Osteoblast (primary cell): ENCODE measurements around the gene GGA1. TPM values are rescaled to one million over a fixed set of nuclear protein-coding genes. Genes with fewer than 3 reads are reported as not detected.

ENCODE experiments used
- DNase-seq: peaks from one replicate; pipeline ENCODE4 v3.0.0; 2011; ENCODE audit warnings: low spot score, mixed read lengths; ENCODE audit not compliant: insufficient read length; ENCODE audit errors: missing footprints
- H2AFZ ChIP-seq: 2 replicates; pipeline ENCODE4 v1.6.0; 2011; ENCODE audit warnings: mild to moderate bottlenecking, low read length
- H3K27ac ChIP-seq: 2 replicates; pipeline ENCODE4 v1.5.1; 2011; ENCODE audit warnings: mild to moderate bottlenecking, low read depth, low read length, moderate library complexity
- H3K27me3 ChIP-seq: 2 replicates; pipeline ENCODE4 v1.6.0; 2012; ENCODE audit warnings: mild to moderate bottlenecking, control low read depth, inconsistent platforms, low read length, moderate library complexity; ENCODE audit not compliant: insufficient read depth
- H3K36me3 ChIP-seq: 2 replicates; pipeline ENCODE4 v1.5.1; 2011; ENCODE audit warnings: mild to moderate bottlenecking, low read length, control low read depth, moderate library complexity; ENCODE audit not compliant: insufficient read depth
- H3K4me1 ChIP-seq: 2 replicates; pipeline ENCODE4 v1.5.1; 2011; ENCODE audit warnings: mild to moderate bottlenecking, low read length, control low read depth, moderate library complexity; ENCODE audit not compliant: insufficient read depth
- H3K4me2 ChIP-seq: 2 replicates; pipeline ENCODE4 v1.6.0; 2011; ENCODE audit warnings: mild to moderate bottlenecking, low read length; ENCODE audit not compliant: insufficient read depth
- H3K4me3 ChIP-seq: fragments of 200-600 bp; sonication (generic); 3 replicates; pipeline ENCODE4 v1.5.1; 2012; ENCODE audit warnings: mild to moderate bottlenecking, low read length, inconsistent platforms; ENCODE audit not compliant: insufficient read depth
- H3K79me2 ChIP-seq: 2 replicates; pipeline ENCODE4 v1.6.0; 2012; ENCODE audit warnings: mild to moderate bottlenecking, low read length, control low read depth, inconsistent platforms; ENCODE audit not compliant: insufficient read depth
- H3K9me3 ChIP-seq: 2 replicates; pipeline ENCODE4 v1.5.1; 2011; ENCODE audit warnings: low read depth, low read length, control low read depth
- H4K20me1 ChIP-seq: 2 replicates; pipeline ENCODE4 v1.6.0; 2012; ENCODE audit warnings: mild to moderate bottlenecking, low read length, control low read depth; ENCODE audit not compliant: insufficient read depth
- total RNA-seq: library from RNA; depleted of rRNA; stranded (reverse); fragments of >200 nt; gene quantifications from 2 replicates; pipeline ENCODE4 v1.2.3, GENCODE V29; 2012
- TF ChIP-seq, protein P1 (sequence below): IDR thresholded peaks from 2 replicates; pipeline ENCODE4 v1.5.1; 2011; ENCODE audit warnings: mild to moderate bottlenecking, low read depth, low read length, moderate library complexity; ENCODE audit errors: extremely low read depth

Gene GGA1
- total RNA-seq, 1 donor: 36.2 TPM

DNA sequence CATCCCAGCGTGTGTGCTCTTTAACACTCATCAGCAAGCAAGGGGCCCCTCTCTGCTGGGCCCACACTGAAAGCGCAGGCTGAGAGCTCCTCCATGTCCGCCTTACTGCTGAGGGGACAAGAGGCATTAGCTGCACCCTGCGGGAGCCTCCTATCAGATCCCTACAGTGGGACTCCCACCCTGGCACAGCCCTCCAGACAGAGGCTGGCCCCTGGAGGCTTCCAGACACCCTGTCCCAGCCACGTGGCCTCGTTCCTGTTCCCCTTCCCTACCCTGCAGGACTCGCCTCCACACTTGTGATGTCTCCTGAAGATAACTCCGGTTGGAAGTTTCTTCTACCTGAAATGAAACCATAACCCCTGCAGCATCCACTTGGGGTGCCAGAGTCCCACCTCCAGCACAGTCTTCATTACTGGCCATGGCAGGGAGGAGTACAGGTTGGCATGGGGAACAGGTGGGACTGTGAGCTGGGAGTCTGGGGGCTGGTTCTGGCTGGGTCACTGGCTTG lies 25.8 kb downstream of the GGA1 start:
- Histone ChIP-seq H2AFZ (peak overlapping the region; percentile 72), H3K4me1 (peaks cover 24% of the 10 kb centered on the region), H3K27me3 (no peaks in the 10 kb centered on the region), H3K27ac (peak overlapping the region; percentile 74), H3K9me3 (no peaks in the 10 kb centered on the region), H3K4me2 (peak overlapping the region; percentile 61), H4K20me1 (no peaks in the 10 kb centered on the region), H3K36me3 (peaks cover 10% of the 10 kb centered on the region), H3K79me2 (no peaks in the 10 kb centered on the region), H3K4me3 (peak overlapping the region; percentile 54)
- TF ChIP-seq, protein P1, sequence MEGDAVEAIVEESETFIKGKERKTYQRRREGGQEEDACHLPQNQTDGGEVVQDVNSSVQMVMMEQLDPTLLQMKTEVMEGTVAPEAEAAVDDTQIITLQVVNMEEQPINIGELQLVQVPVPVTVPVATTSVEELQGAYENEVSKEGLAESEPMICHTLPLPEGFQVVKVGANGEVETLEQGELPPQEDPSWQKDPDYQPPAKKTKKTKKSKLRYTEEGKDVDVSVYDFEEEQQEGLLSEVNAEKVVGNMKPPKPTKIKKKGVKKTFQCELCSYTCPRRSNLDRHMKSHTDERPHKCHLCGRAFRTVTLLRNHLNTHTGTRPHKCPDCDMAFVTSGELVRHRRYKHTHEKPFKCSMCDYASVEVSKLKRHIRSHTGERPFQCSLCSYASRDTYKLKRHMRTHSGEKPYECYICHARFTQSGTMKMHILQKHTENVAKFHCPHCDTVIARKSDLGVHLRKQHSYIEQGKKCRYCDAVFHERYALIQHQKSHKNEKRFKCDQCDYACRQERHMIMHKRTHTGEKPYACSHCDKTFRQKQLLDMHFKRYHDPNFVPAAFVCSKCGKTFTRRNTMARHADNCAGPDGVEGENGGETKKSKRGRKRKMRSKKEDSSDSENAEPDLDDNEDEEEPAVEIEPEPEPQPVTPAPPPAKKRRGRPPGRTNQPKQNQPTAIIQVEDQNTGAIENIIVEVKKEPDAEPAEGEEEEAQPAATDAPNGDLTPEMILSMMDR: peak; percentile 21
- DNase-seq: peak; percentile 85

DNA sequence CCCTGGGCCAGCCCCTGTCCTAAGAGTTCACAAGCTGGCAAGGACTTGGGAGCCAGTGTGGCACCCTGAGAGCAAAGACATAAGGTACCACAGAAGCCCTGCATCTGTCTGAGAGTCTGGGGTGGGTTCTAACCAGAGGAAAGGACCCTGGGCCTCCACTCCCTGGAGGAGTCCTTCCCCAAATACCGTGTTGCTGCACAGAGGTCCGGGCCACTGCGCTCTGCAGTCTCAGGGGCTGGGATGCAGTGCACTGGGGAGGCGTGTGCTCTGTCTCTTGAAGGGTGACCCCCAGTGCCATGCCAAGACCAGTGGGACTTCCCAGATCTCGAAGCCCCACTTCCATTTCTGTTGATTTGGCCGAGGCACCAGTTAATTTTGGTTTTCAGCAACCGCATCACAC lies 26.5 kb downstream of the GGA1 start:
- no peak overlapping the region for H3K4me3 ChIP-seq
- H3K27me3 ChIP-seq: no peaks in the 10 kb centered on the region
- peak; percentile 81 for DNase-seq
- peaks cover 10% of the 10 kb centered on the region for H3K36me3 ChIP-seq
- peaks cover 3% of the 10 kb centered on the region for H3K79me2 ChIP-seq
- H4K20me1 ChIP-seq: no peaks in the 10 kb centered on the region
- TF ChIP-seq, protein P1: no peak
- no peak overlapping the region for H2AFZ ChIP-seq
- no peaks in the 10 kb centered on the region for H3K9me3 ChIP-seq
- no peak overlapping the region for H3K27ac ChIP-seq
- peaks cover 24% of the 10 kb centered on the region for H3K4me1 ChIP-seq
- no peak overlapping the region for H3K4me2 ChIP-seq

DNA sequence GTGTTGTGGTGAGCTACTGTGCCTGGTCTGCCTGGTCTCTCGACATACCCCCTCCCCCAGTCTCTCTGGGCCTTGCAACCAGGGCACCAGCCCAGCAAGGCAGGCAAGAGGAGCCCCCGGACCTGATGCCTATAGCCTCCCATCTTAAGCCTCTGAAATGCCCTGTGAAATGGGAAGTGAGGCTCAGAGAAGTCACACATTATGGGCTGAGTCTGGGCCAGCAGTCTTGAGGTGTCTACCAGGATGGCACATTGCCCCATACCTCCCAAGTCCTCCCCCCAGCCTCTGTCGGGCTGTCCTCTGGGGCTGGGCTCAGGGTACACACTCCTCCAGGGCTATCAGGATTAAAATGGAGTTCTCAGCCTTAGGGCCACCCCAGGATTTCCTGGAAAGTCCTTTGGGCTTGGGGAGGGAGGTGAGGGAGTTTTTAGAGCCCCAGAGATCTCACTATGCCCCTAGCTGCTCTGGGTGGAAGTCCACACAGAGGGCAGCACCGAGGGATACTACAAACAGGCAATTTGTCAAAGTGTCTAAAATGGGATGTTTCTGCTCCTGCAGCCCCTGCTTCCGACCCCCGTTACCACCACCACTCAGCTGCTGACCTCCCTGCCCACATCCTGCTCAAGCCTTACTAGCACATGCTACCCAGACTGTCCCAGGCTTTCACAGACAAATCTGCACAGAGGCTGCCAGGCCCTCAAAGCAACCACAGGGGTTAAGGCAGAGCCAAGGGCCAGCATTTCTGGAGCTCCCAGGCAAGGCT lies 27.7 kb downstream of the GGA1 start:
- H3K9me3 ChIP-seq: no peaks in the 10 kb centered on the region
- TF ChIP-seq, protein P1: peak; percentile 44
- peaks cover 8% of the 10 kb centered on the region for H3K36me3 ChIP-seq
- H3K27me3 ChIP-seq: no peaks in the 10 kb centered on the region
- H4K20me1 ChIP-seq: no peaks in the 10 kb centered on the region
- no peak overlapping the region for H2AFZ ChIP-seq
- H3K79me2 ChIP-seq: peaks cover 9% of the 10 kb centered on the region
- DNase-seq: peak; percentile 83
- peaks cover 31% of the 10 kb centered on the region for H3K4me1 ChIP-seq
- H3K4me2 ChIP-seq: no peak overlapping the region
- no peak overlapping the region for H3K27ac ChIP-seq
- no peak overlapping the region for H3K4me3 ChIP-seq

DNA sequence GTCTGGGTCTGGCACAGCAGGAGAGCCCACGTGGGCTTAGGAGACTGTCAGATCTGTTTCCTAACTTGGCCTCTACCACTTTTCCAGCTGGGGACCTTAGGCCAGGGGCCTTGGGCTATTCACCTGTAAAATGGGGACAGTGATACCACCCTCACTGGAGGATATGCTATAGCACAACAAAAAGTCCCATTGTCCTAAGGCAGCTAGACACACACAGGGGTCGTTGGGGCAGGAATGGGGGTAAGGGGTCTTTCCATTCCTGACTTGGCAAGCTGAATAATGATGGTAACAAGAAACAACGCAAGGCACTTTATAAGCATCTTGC lies 28.3 kb downstream of the GGA1 start:
- Histone ChIP-seq H3K27me3 (no peaks in the 10 kb centered on the region), H3K4me1 (peaks cover 31% of the 10 kb centered on the region), H3K9me3 (no peaks in the 10 kb centered on the region), H3K4me2 (no peak overlapping the region), H4K20me1 (no peaks in the 10 kb centered on the region), H3K79me2 (peaks cover 9% of the 10 kb centered on the region), H3K36me3 (peaks cover 9% of the 10 kb centered on the region), H3K4me3 (no peak overlapping the region), H2AFZ (no peak overlapping the region), H3K27ac (no peak overlapping the region)
- TF ChIP-seq, protein P1: no peak
- DNase-seq: no peak
